Measurements from ENCODE around the gene ZMYND11.

The ZMYND11 gene

GRCh38 chr10:201328-201771, 66.1 kb downstream of the ZMYND11 start:
- DNase-seq, result no peak

- DNase-seq, result no peak
These were observed 73.4 kb downstream of the ZMYND11 start for GRCh38 chr10:208616-209015.

- DNase-seq, result no peak
These were observed 74.1 kb downstream of the ZMYND11 start for GRCh38 chr10:209357-209756.

GRCh38 chr10:210297-210696, 75.0 kb downstream of the ZMYND11 start:
- DNase-seq, result no peak

GRCh38 chr10:215444-215843, 80.2 kb downstream of the ZMYND11 start:
- no peak for DNase-seq

GRCh38 chr10:218798-219197, 83.5 kb downstream of the ZMYND11 start:
- DNase-seq, result no peak

- DNase-seq, result no peak
These were observed 84.6 kb downstream of the ZMYND11 start for GRCh38 chr10:219731-220472.

- no peak for DNase-seq
These were observed 89.3 kb downstream of the ZMYND11 start for GRCh38 chr10:224571-224970.

GRCh38 chr10:226018-226417, 90.8 kb downstream of the ZMYND11 start:
- DNase-seq, result no peak

GRCh38 chr10:227014-227413, 91.8 kb downstream of the ZMYND11 start:
- peak in 1 of 2 donors; percentile 18 for DNase-seq

- DNase-seq, result no peak
These were observed 93.1 kb downstream of the ZMYND11 start for GRCh38 chr10:228366-228765.

GRCh38 chr10:230758-231157, 95.5 kb downstream of the ZMYND11 start:
- DNase-seq, result no peak

GRCh38 chr10:232061-232460, 96.8 kb downstream of the ZMYND11 start:
- no peak for DNase-seq

GRCh38 chr10:232878-233277, 97.6 kb downstream of the ZMYND11 start:
- DNase-seq, result no peak

- no peak for DNase-seq
These were observed 99.6 kb downstream of the ZMYND11 start for GRCh38 chr10:234708-235406.

GRCh38 chr10:235915-236314, 100.7 kb downstream of the ZMYND11 start:
- no peak for DNase-seq

GRCh38 chr10:239109-239508, 103.9 kb downstream of the ZMYND11 start:
- DNase-seq, result no peak

GRCh38 chr10:241451-241850, 106.2 kb downstream of the ZMYND11 start:
- DNase-seq, result no peak

GRCh38 chr10:241966-242643, 106.8 kb downstream of the ZMYND11 start:
- no peak for DNase-seq

- DNase-seq, result no peak
These were observed 109.0 kb downstream of the ZMYND11 start for GRCh38 chr10:244227-244626.

- no peak for DNase-seq
These were observed 111.2 kb downstream of the ZMYND11 start for GRCh38 chr10:246431-246830.

- no peak for DNase-seq
These were observed 112.2 kb downstream of the ZMYND11 start for GRCh38 chr10:247480-247879.

GRCh38 chr10:248307-248706, 113.1 kb downstream of the ZMYND11 start:
- DNase-seq, result no peak

Data from inflammatory macrophage treated with lipopolysaccharide for 1 hour (primary cell).